Transverse colon (tissue), 4 donors: Measurements from ENCODE around the gene PYCR2.

Experiments
- CTCF ChIP-seq, 5 experiments: fragments of 200-600 bp in 3 of 5; fragments of 450-650 bp in 2 of 5; sonication (generic) in 3 of 5; IDR thresholded peaks; 1 replicate in 2 of 5; 2 replicates in 3 of 5; pipeline ENCODE4 v1.5.1; 2016 to 2017; ENCODE audit warnings: antibody characterized with exemption in 5 of 5, inconsistent platforms in 3 of 5, mild to moderate bottlenecking in 2 of 5, moderate library complexity in 1 of 5
- EP300 ChIP-seq: sonication (generic); formaldehyde crosslinking; IDR thresholded peaks from one replicate; pipeline ENCODE4 v1.6.1; 2017; ENCODE audit warnings: antibody characterized with exemption, low read depth
- POLR2A ChIP-seq: fragments of 450-650 bp; IDR thresholded peaks from one replicate; pipeline ENCODE4 v1.6.1; 2016; ENCODE audit warnings: antibody characterized with exemption, mild to moderate bottlenecking, moderate library complexity
- POLR2AphosphoS5 ChIP-seq, 3 donors: sonication (generic); formaldehyde crosslinking; IDR thresholded peaks; one replicate each; pipeline ENCODE4 v1.6.1; 2016; ENCODE audit warnings: antibody characterized with exemption in 3 of 3

- TF ChIP-seq POLR2AphosphoS5 (IDR thresholded peaks at IDR 0.05) = no peak
- no peak for TF ChIP-seq CTCF (IDR thresholded peaks at IDR 0.05)
- TF ChIP-seq POLR2A = no peak
- no peak for TF ChIP-seq EP300
Observed at GRCh38 chr1:225963735-225964530, 39.9 kb upstream of the PYCR2 start.
